HG02759 (cell line): ENCODE data around the gene ASCL3.
A peak's percentile ranks its signal among the peaks of the same experiment; 100 is the strongest.
"Not testable (repeated sequence)": the region's sequence is repeated elsewhere in the genome, so short reads cannot be mapped to it uniquely, and the experiment has no call there.

Experiments
- ATAC-seq: cut with Tn5 transposase; IDR thresholded peaks from one replicate; pipeline ENCODE4 v1.9.1; 2021; ENCODE audit warnings: mild to moderate bottlenecking, moderate library complexity; ENCODE audit not compliant: unreplicated experiment

Gene ASCL3

GRCh38 chr11:8942518-8943066 lies at the start of gene ASCL3:
ASCL3 (minus strand) TSS chr11:8943016; CDS start chr11:8938161, 4,855 bp downstream.
- no peak for ATAC-seq

- ATAC-seq: no peak
Measured at GRCh38 chr11:8989453-8989852, 46.6 kb upstream of the ASCL3 start.

- ATAC-seq: no peak
Measured at GRCh38 chr11:8988329-8989234, 45.8 kb upstream of the ASCL3 start.

- ATAC-seq: no peak
Measured at GRCh38 chr11:8987446-8987845, 44.6 kb upstream of the ASCL3 start.

- not testable (repeated sequence) for ATAC-seq
Measured at GRCh38 chr11:8986772-8987171, 44.0 kb upstream of the ASCL3 start.

- ATAC-seq: no peak
Measured at GRCh38 chr11:8985462-8985861, 42.6 kb upstream of the ASCL3 start.

GRCh38 chr11:8983552-8983951 lies 40.7 kb upstream of the ASCL3 start:
- no peak for ATAC-seq

GRCh38 chr11:8980485-8980884 lies 37.7 kb upstream of the ASCL3 start:
- no peak for ATAC-seq

- not testable (repeated sequence) for ATAC-seq
Measured at GRCh38 chr11:8979365-8979764, 36.5 kb upstream of the ASCL3 start.

- no peak for ATAC-seq
Measured at GRCh38 chr11:8973121-8973520, 30.3 kb upstream of the ASCL3 start.

GRCh38 chr11:8971924-8972316 lies 29.1 kb upstream of the ASCL3 start:
- no peak for ATAC-seq

GRCh38 chr11:8971196-8971923 lies 28.5 kb upstream of the ASCL3 start:
- ATAC-seq: no peak

GRCh38 chr11:8967184-8967583 lies 24.4 kb upstream of the ASCL3 start:
- ATAC-seq: no peak

- peak; percentile 80 for ATAC-seq
Measured at GRCh38 chr11:8964324-8965320, 21.8 kb upstream of the ASCL3 start, which contains the start of gene TMEM9B. TMEM9B (minus strand) TSS chr11:8964442; CDS start chr11:8964313, 129 bp downstream.

- ATAC-seq: peak; percentile 69
Measured at GRCh38 chr11:8963569-8964323, 20.9 kb upstream of the ASCL3 start.

GRCh38 chr11:8962841-8963240 lies 20.0 kb upstream of the ASCL3 start:
- no peak for ATAC-seq

- ATAC-seq: no peak
Measured at GRCh38 chr11:8961401-8961800, 18.6 kb upstream of the ASCL3 start.

GRCh38 chr11:8959546-8960166 lies 16.8 kb upstream of the ASCL3 start:
- ATAC-seq: peak; percentile 26

GRCh38 chr11:8956860-8957259 lies 14.0 kb upstream of the ASCL3 start:
- no peak for ATAC-seq
